Activated CD4-positive, alpha-beta T cell treated with anti-CD3 and anti-CD28 coated beads for 36 hours (primary cell): ENCODE results near the gene PPIB. TPM values are rescaled to one million over a fixed set of nuclear protein-coding genes. Genes with fewer than 3 reads are reported as not detected.
"Not testable (repeated sequence)": the region's sequence is repeated elsewhere in the genome, so short reads cannot be mapped to it uniquely, and the experiment has no call there.

ENCODE experiments used
- ATAC-seq: fragments of 200-7000 bp; cut with Tn5 transposase; one replicate; pipeline ENCODE4 v1.10.0; 2021; ENCODE audit warnings: mild to moderate bottlenecking, moderate library complexity
- CTCF ChIA-PET: fragments of 350-600 bp; sonication (Branson Sonifier 250); formaldehyde crosslinking; loops from one replicate; lab custom pipeline; 2021; ENCODE audit warnings: antibody characterized with exemption; lab: Charles Lee
- POLR2A ChIA-PET: fragments of 350-600 bp; sonication (Branson Sonifier 250); formaldehyde crosslinking; loops from one replicate; lab custom pipeline; 2021; ENCODE audit warnings: antibody characterized with exemption, inconsistent platforms; lab: Charles Lee
- DNase-seq: peaks from one replicate; pipeline ENCODE4 v3.0.0-alpha.2; 2020
- H3K27ac Mint-ChIP-seq: one replicate; pipeline ENCODE4 v1.8.0; 2021; ENCODE audit warnings: mixed read lengths
- H3K27me3 Mint-ChIP-seq: one replicate; pipeline ENCODE4 v1.8.0; 2021; ENCODE audit warnings: mixed read lengths
- H3K36me3 Mint-ChIP-seq: one replicate; pipeline ENCODE4 v1.8.0; 2021; ENCODE audit warnings: low read depth, mixed read lengths
- H3K4me1 Mint-ChIP-seq: one replicate; pipeline ENCODE4 v1.8.0; 2021; ENCODE audit warnings: mixed read lengths
- H3K4me3 Mint-ChIP-seq: one replicate; pipeline ENCODE4 v1.8.0; 2021; ENCODE audit warnings: mild to moderate bottlenecking, moderate library complexity, mixed read lengths
- H3K9me3 Mint-ChIP-seq: one replicate; pipeline ENCODE4 v1.8.0; 2021; ENCODE audit warnings: low read depth, mixed read lengths
- intact Hi-C, 2 experiments: fragments of 100-400 bp; cut with DNase I in 1 of 2; cut with micrococcal nuclease in 1 of 2; formaldehyde crosslinking; loops; one replicate each; pipeline versions ENCODE4 v1.14.2 to v1.15.1; 2022 to 2024; cut with DNase I, micrococcal nuclease
- total RNA-seq, 2 experiments: library from RNA; stranded (reverse); gene quantifications; one replicate each; pipeline ENCODE4 v1.2.3, GENCODE V29; 2021

PPIB gene
- total RNA-seq, 2 experiments from 2014 or later, result 221 to 233 TPM

- Mint-ChIP-seq H3K36me3 (peaks cover 57% of the 10 kb centered on the region), H3K4me1 (no peaks in the 10 kb centered on the region), H3K4me3 (no peak overlapping the region), H3K27ac (no peak overlapping the region), H3K27me3 (no peaks in the 10 kb centered on the region), H3K9me3 (no peaks in the 10 kb centered on the region)
- DNase-seq (no peak), ATAC-seq (no peak)
- ChIA-PET CTCF (interaction anchor here (0.9 to 1.4 kb wide), 3 partner anchors 10 to 32 kb away, joined by 3 to 5 read pairs (median 3); no protein-coding TSS in a partner anchor), POLR2A (no interaction called here)
- intact Hi-C loops, result no loop called here
These were observed 41.2 kb downstream of the PPIB start for GRCh38 chr15:64121614-64122013.

- H3K9me3 Mint-ChIP-seq, H3K4me1 Mint-ChIP-seq, POLR2A ChIA-PET, DNase-seq, H3K4me3 Mint-ChIP-seq, H3K27ac Mint-ChIP-seq, ATAC-seq, H3K27me3 Mint-ChIP-seq, intact Hi-C loops: not testable (repeated sequence)
- CTCF ChIA-PET, result interaction anchor here (0.6 to 1.2 kb wide), 2 partner anchors 12 to 41 kb away, joined by 3 read pairs; no protein-coding TSS in a partner anchor
- H3K36me3 Mint-ChIP-seq, result peaks cover 53% of the 10 kb centered on the region
These were observed 42.5 kb downstream of the PPIB start for GRCh38 chr15:64120322-64120721.

- Mint-ChIP-seq H3K4me3 (no peak overlapping the region), H3K27ac (no peak overlapping the region), H3K27me3 (no peaks in the 10 kb centered on the region), H3K4me1 (no peaks in the 10 kb centered on the region), H3K9me3 (no peaks in the 10 kb centered on the region), H3K36me3 (peaks cover 51% of the 10 kb centered on the region)
- ATAC-seq (no peak), DNase-seq (no peak)
- intact Hi-C loops, result no loop called here
- POLR2A ChIA-PET, result interaction anchor here (0.7 to 0.8 kb wide), 2 partner anchors 212 to 903 kb away, joined by 3 to 4 read pairs; no protein-coding TSS in a partner anchor
- CTCF ChIA-PET, result no interaction called here
These were observed 44.9 kb downstream of the PPIB start for GRCh38 chr15:64117759-64118487.

GRCh38 chr15:64112904-64113303 is 49.9 kb downstream of the PPIB start:
- peak overlapping the region; percentile 73 for H3K27ac Mint-ChIP-seq
- no peak overlapping the region for H3K4me3 Mint-ChIP-seq
- DNase-seq (no peak), ATAC-seq (peak; percentile 90)
- CTCF ChIA-PET, result interaction anchor here (1.0 kb wide), 1 partner anchor 34 kb away, joined by 3 read pairs; no protein-coding TSS in a partner anchor
- H3K27me3 Mint-ChIP-seq, result no peaks in the 10 kb centered on the region
- H3K4me1 Mint-ChIP-seq, result peaks cover 30% of the 10 kb centered on the region
- intact Hi-C loops, result no loop called here
- POLR2A ChIA-PET, result interaction anchor here (0.6 to 0.8 kb wide), 2 partner anchors 19 to 395 kb away, joined by 3 to 5 read pairs; partner anchors contain the start of gene CIAO2A
- peaks cover 37% of the 10 kb centered on the region for H3K36me3 Mint-ChIP-seq
- H3K9me3 Mint-ChIP-seq, result no peaks in the 10 kb centered on the region

DNA sequence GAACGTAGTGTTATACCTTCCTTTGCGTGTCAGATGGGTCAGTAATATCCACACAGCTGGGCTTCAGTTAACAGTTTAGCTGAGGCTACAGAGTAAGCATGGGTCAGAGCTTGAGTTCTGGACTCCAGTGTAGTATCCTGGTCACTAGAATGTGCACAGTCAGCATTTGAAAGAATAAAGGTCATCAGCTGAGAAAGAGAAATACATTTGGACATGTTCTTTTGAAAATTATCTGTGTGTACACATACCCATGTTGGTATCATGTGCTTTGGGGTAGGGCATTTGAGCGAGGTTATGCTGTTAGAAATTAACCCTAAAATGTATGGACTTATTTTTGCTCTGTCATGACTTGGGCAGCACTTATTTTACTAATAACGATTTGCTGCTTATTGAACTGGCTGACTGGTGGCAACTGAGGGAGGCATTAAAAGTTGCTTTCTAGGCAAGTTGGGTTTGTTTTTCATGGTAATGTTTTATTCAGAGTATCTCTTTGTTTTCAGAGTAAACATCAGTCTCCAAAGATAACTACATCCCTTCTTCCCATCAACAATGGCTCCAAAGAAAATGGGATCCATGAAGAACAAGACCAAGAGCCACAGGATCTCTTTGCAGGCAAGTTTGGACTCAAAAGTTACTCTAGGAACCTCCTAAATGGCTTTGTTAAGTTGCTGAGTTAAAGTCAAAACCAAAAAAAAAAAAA is 50.6 kb downstream of the PPIB start:
- Mint-ChIP-seq H3K36me3 (peaks cover 34% of the 10 kb centered on the region), H3K4me3 (no peak overlapping the region), H3K27me3 (no peaks in the 10 kb centered on the region), H3K9me3 (no peaks in the 10 kb centered on the region), H3K27ac (peak overlapping the region; percentile 73), H3K4me1 (peaks cover 30% of the 10 kb centered on the region)
- no peak for DNase-seq
- POLR2A ChIA-PET, result interaction anchor here (0.6 to 0.8 kb wide), 2 partner anchors 18 to 396 kb away, joined by 3 to 5 read pairs; partner anchors contain the start of gene CIAO2A
- intact Hi-C loops, result no loop called here
- CTCF ChIA-PET, result interaction anchor here (0.8 to 1.1 kb wide), 2 partner anchors 10 to 14 kb away, joined by 3 to 4 read pairs; no protein-coding TSS in a partner anchor
- no peak for ATAC-seq

GRCh38 chr15:64111679-64112050 is 51.2 kb downstream of the PPIB start:
- no peaks in the 10 kb centered on the region for H3K9me3 Mint-ChIP-seq
- no peak for ATAC-seq
- peaks cover 30% of the 10 kb centered on the region for H3K36me3 Mint-ChIP-seq
- no peaks in the 10 kb centered on the region for H3K27me3 Mint-ChIP-seq
- peaks cover 33% of the 10 kb centered on the region for H3K4me1 Mint-ChIP-seq
- intact Hi-C loops, result no loop called here
- DNase-seq, result no peak
- POLR2A ChIA-PET, result no interaction called here
- CTCF ChIA-PET, result interaction anchor here (0.6 to 1.1 kb wide), 4 partner anchors 10 to 415 kb away, joined by 3 to 4 read pairs (median 3); no protein-coding TSS in a partner anchor
- peak overlapping the region; percentile 73 for H3K27ac Mint-ChIP-seq
- no peak overlapping the region for H3K4me3 Mint-ChIP-seq

- ATAC-seq (no peak), DNase-seq (no peak)
- no peaks in the 10 kb centered on the region for H3K9me3 Mint-ChIP-seq
- no peaks in the 10 kb centered on the region for H3K27me3 Mint-ChIP-seq
- peak overlapping the region; percentile 53 for H3K27ac Mint-ChIP-seq
- POLR2A ChIA-PET, result no interaction called here
- no peak overlapping the region for H3K4me3 Mint-ChIP-seq
- H3K4me1 Mint-ChIP-seq, result peaks cover 33% of the 10 kb centered on the region
- peaks cover 29% of the 10 kb centered on the region for H3K36me3 Mint-ChIP-seq
- CTCF ChIA-PET, result interaction anchor here (0.6 to 1.2 kb wide), 5 partner anchors 9 to 414 kb away, joined by 3 to 4 read pairs (median 3); no protein-coding TSS in a partner anchor
- intact Hi-C loops, result no loop called here
These were observed 51.7 kb downstream of the PPIB start for GRCh38 chr15:64110950-64111678.

DNA sequence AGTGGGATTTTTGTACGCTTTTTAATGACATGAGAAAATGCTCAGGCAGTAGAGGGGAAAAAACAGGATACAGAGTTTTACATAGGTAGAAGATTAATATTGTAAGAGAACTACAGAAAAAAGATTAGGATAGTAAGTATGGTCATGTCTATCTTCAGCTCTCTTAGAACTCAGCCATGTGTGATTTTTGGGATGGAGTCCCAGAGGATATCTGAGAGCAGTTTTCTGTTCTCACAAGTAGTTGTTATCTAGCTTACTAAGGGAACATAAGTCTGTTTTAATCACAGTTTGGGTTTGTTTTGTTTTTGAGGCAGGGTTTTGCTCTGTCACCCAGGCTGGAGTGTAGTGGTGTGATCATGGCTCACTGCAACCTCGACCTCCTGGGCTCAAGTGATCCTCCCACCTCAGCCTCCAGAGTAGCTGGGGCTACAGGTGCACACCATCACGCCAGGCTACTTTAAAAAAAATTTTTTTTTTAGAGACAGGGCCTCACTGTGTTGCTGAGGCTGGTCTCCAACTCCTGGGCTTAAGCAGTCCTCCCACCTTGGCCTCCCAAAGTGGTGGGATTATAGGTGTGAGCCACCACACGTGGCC is 52.6 kb downstream of the PPIB start:
- ATAC-seq, POLR2A ChIA-PET, H3K4me3 Mint-ChIP-seq, DNase-seq, H3K27me3 Mint-ChIP-seq, intact Hi-C loops, H3K9me3 Mint-ChIP-seq: not testable (repeated sequence)
- Mint-ChIP-seq H3K27ac (peak overlapping the region; percentile 53), H3K4me1 (peaks cover 38% of the 10 kb centered on the region), H3K36me3 (peaks cover 29% of the 10 kb centered on the region)
- CTCF ChIA-PET, result interaction anchor here (1.1 to 1.2 kb wide), 2 partner anchors 11 to 43 kb away, joined by 3 read pairs; no protein-coding TSS in a partner anchor

- ATAC-seq, result no peak
- peaks cover 1% of the 10 kb centered on the region for H3K9me3 Mint-ChIP-seq
- H3K27me3 Mint-ChIP-seq, result no peaks in the 10 kb centered on the region
- ChIA-PET CTCF (interaction anchor here (0.6 kb wide), 1 partner anchor 98 kb away, joined by 3 read pairs; no protein-coding TSS in a partner anchor), POLR2A (interaction anchor here (0.9 kb wide), 1 partner anchor 10 kb away, joined by 3 read pairs; no protein-coding TSS in a partner anchor)
- no peak overlapping the region for H3K27ac Mint-ChIP-seq
- H3K4me3 Mint-ChIP-seq, result no peak overlapping the region
- DNase-seq, result no peak
- H3K4me1 Mint-ChIP-seq, result peaks cover 49% of the 10 kb centered on the region
- peaks cover 12% of the 10 kb centered on the region for H3K36me3 Mint-ChIP-seq
- intact Hi-C loops, result no loop called here
These were observed 55.5 kb downstream of the PPIB start for GRCh38 chr15:64107337-64107736.
